GM12865 (cell line): ENCODE measurements around the gene CCL16.

Experiments
- DNase-seq: peaks from one replicate; pipeline ENCODE4 v3.0.0; 2010; ENCODE audit warnings: low read depth
- H3K4me3 ChIP-seq: 2 replicates; pipeline ENCODE4 v1.5.1; 2011; ENCODE audit warnings: mild to moderate bottlenecking, low read depth, low read length, control low read depth
- TF ChIP-seq, protein P1 (sequence below): IDR thresholded peaks from 2 replicates; pipeline ENCODE4 v1.5.1; 2011; ENCODE audit warnings: low read length, control low read depth, low read depth, inconsistent platforms; ENCODE audit not compliant: insufficient read depth; ENCODE audit errors: missing control alignments

Gene CCL16

GRCh38 chr17:36014946-36015345 lies 33.6 kb upstream of the CCL16 start:
- no peak overlapping the region for H3K4me3 ChIP-seq
- DNase-seq, result no peak
- TF ChIP-seq, protein P1, sequence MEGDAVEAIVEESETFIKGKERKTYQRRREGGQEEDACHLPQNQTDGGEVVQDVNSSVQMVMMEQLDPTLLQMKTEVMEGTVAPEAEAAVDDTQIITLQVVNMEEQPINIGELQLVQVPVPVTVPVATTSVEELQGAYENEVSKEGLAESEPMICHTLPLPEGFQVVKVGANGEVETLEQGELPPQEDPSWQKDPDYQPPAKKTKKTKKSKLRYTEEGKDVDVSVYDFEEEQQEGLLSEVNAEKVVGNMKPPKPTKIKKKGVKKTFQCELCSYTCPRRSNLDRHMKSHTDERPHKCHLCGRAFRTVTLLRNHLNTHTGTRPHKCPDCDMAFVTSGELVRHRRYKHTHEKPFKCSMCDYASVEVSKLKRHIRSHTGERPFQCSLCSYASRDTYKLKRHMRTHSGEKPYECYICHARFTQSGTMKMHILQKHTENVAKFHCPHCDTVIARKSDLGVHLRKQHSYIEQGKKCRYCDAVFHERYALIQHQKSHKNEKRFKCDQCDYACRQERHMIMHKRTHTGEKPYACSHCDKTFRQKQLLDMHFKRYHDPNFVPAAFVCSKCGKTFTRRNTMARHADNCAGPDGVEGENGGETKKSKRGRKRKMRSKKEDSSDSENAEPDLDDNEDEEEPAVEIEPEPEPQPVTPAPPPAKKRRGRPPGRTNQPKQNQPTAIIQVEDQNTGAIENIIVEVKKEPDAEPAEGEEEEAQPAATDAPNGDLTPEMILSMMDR, result no peak

DNA sequence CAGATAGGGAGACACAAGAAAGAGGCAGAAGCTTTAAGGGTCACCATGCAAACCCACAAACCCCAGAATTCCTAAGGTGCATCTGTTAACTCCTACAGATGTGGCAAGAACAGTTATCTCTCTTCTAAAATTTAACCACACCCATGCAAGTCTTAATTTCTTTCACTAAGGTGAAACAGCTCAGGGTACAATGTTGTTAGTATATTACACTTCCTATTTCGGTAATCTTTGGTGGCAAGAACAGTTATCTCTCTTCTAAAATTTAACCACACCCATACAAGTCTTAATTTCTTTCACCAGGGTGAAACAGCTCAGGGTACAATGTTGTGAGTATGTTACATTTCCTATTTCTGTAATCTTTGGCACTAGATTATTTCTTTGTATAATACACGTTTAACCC lies 29.9 kb upstream of the CCL16 start:
- no peak overlapping the region for H3K4me3 ChIP-seq
- TF ChIP-seq, protein P1, result no peak
- no peak for DNase-seq

DNA sequence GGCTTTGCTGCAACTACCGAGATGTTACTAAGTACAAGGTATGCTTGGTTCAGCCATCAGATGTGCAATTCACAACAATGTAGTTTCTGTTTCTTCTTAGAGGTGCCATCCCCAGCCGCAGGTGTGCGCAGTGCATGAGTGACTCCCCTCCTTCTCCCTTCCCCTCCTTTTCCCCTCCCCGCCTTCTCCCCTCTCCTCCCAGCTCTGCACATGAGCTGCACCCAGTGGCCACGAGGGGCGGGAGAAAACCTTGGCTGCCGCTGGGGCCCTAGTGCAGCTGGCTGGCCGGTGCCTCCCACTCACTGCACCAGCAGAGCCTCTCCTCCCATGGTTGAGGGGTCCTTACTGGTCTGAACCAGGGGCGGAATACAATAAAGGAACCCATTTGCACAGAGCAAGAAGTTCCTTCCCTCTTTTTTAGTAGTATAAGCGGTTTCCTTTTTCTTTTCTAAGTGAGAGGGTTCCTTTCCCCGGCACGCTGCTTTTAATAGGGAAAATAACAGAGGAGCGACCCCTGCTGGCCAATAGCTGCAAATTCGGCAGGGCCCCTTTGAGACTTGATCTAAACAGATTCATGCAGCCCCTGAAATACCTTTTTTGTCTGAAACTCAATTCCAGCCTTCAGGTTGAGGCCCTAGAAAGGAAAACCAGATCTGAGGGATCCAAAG lies 27.8 kb upstream of the CCL16 start:
- no peak overlapping the region for H3K4me3 ChIP-seq
- TF ChIP-seq, protein P1, result peak; percentile 37
- DNase-seq, result peak; percentile 31

- TF ChIP-seq, protein P1, result no peak
- H3K4me3 ChIP-seq, result no peak overlapping the region
- DNase-seq, result no peak
These were observed 23.4 kb upstream of the CCL16 start for GRCh38 chr17:36004594-36005108.

DNA sequence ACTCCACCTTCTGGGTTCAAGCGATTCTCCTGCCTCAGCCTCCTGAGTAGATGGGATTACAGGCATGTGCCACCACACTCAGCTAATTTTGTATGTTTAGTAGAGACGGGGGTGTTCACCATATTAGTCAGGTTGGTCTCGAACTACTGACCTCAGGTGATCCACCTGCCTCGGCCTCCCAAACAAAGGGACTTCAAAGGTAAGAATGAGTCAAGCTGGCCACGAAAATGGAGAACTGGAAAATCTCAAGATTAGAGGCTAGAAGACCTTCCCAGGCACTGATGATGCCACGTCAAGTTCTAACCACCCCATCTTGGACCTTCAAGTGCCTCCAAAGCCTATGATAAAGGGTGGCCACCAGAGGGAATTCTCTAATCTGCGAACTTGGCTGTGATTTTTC lies 21.3 kb upstream of the CCL16 start:
- H3K4me3 ChIP-seq, result no peak overlapping the region
- DNase-seq, result peak; percentile 52
- TF ChIP-seq, protein P1, result no peak

- TF ChIP-seq, protein P1, result no peak
- H3K4me3 ChIP-seq, result no peak overlapping the region
- DNase-seq, result no peak
These were observed 20.7 kb upstream of the CCL16 start for GRCh38 chr17:36001862-36002603.
